SK-N-SH (cell line): ENCODE data around the gene AREG. TPM values are rescaled to one million over a fixed set of nuclear protein-coding genes. Genes with fewer than 3 reads are reported as not detected.
A peak's percentile ranks its signal among the peaks of the same experiment; 100 is the strongest.

ENCODE experiments used
- CTCF ChIA-PET: fragments of 300-600, 350-600 bp; formaldehyde crosslinking; extraction: SDS; loops from one replicate; lab custom pipeline; 2021; lab: Yijun Ruan, JAX
- POLR2A ChIA-PET: fragments of 350-600 bp; sonication (Branson Sonifier 250); formaldehyde crosslinking; extraction: SDS; loops from one replicate; lab custom pipeline; 2020; ENCODE audit warnings: antibody characterized with exemption, inconsistent platforms; lab: Yijun Ruan, JAX
- DNase-seq: peaks from one replicate; pipeline ENCODE4 v3.0.0; 2012
- H2AFZ ChIP-seq: fragments of 200-600 bp; sonication (generic); 2 replicates; pipeline ENCODE4 v1.8.1; 2016; ENCODE audit warnings: antibody characterized with exemption, mild to moderate bottlenecking, low read depth
- H3F3A ChIP-seq: fragments of 200-600 bp; sonication (generic); replicated peaks from 2 replicates; pipeline ENCODE3; 2016; ENCODE audit warnings: antibody characterized with exemption, mild to moderate bottlenecking; ENCODE audit not compliant: insufficient read depth
- H3K27ac ChIP-seq, 2 experiments: fragments of 200-500 bp in 1 of 2; fragments of 200-600 bp in 1 of 2; sonication (Bioruptor generic) in 1 of 2; sonication (generic), shearing (Covaris generic) in 1 of 2; 2 replicates each; pipeline versions ENCODE4 v1.5.1 to v1.6.1; 2014 to 2016; ENCODE audit warnings: low read depth in 2 of 2, inconsistent platforms in 1 of 2, low read length in 1 of 2, mild to moderate bottlenecking in 1 of 2, mixed read lengths in 1 of 2
- H3K27me3 ChIP-seq: fragments of 200-600 bp; sonication (generic), shearing (Covaris generic); 2 replicates; pipeline ENCODE4 v1.6.1; 2016; ENCODE audit warnings: mixed run types; ENCODE audit not compliant: insufficient read depth
- H3K36me3 ChIP-seq, 2 experiments: fragments of 200-500 bp in 1 of 2; fragments of 200-600 bp in 1 of 2; sonication (Bioruptor generic) in 1 of 2; sonication (generic) in 1 of 2; replicated peaks in 1 of 2; 2 replicates each; pipeline versions ENCODE3 to v1.5.1; 2014 to 2016; ENCODE audit warnings: low read length in 1 of 2, mild to moderate bottlenecking in 1 of 2; ENCODE audit not compliant: insufficient read depth in 2 of 2, control insufficient read depth in 1 of 2
- H3K4me1 ChIP-seq, 2 experiments: fragments of 200-500 bp in 1 of 2; fragments of 200-600 bp in 1 of 2; sonication (Bioruptor generic) in 1 of 2; sonication (generic), shearing (Covaris generic) in 1 of 2; 2 replicates each; pipeline versions ENCODE4 v1.5.1 to v1.6.1; 2014 to 2016; ENCODE audit warnings: low read depth in 1 of 2, low read length in 1 of 2, mixed run types in 1 of 2; ENCODE audit not compliant: insufficient read depth in 2 of 2, control insufficient read depth in 1 of 2
- H3K4me2 ChIP-seq: fragments of 200-600 bp; sonication (generic), shearing (Covaris generic); 2 replicates; pipeline ENCODE4 v1.6.1; 2017; ENCODE audit warnings: mixed run types
- H3K4me3 ChIP-seq, 2 experiments: fragments of 200-500 bp in 1 of 2; fragments of 200-600 bp in 1 of 2; sonication (Bioruptor generic) in 1 of 2; sonication (generic), shearing (Covaris generic) in 1 of 2; 2 replicates each; pipeline versions ENCODE4 v1.5.1 to v1.8.1; 2014 to 2016; ENCODE audit warnings: low read depth in 2 of 2, inconsistent platforms in 1 of 2, low read length in 1 of 2, mild to moderate bottlenecking in 1 of 2, mixed read lengths in 1 of 2, moderate library complexity in 1 of 2
- H3K79me2 ChIP-seq: fragments of 200-600 bp; sonication (generic); 2 replicates; pipeline ENCODE4 v1.8.1; 2017; ENCODE audit warnings: mild to moderate bottlenecking; ENCODE audit not compliant: insufficient read depth
- H3K9ac ChIP-seq: fragments of 200-600 bp; sonication (generic); 2 replicates; pipeline ENCODE4 v1.6.1; 2017; ENCODE audit warnings: mixed run types
- H3K9me2 ChIP-seq: fragments of 200-600 bp; sonication (generic); 2 replicates; pipeline ENCODE4 v1.6.1; 2017; ENCODE audit warnings: mixed run types
- H3K9me3 ChIP-seq: fragments of 200-600 bp; sonication (generic); 2 replicates; pipeline ENCODE4 v1.6.1; 2017; ENCODE audit warnings: mixed run types, mild to moderate bottlenecking, moderate library complexity
- H4K20me1 ChIP-seq: fragments of 200-600 bp; sonication (generic); 2 replicates; pipeline ENCODE4 v1.6.1; 2017; ENCODE audit warnings: mild to moderate bottlenecking, mixed run types; ENCODE audit not compliant: insufficient read depth
- EZH2phosphoT487 ChIP-seq: fragments of 200-600 bp; sonication (generic); IDR thresholded peaks from 2 replicates; pipeline ENCODE4 v1.6.1; 2017; ENCODE audit warnings: low read depth, mixed run types, mild to moderate bottlenecking, antibody characterized with exemption, moderate library complexity, borderline replicate concordance
- FOSL2 ChIP-seq: IDR thresholded peaks from 2 replicates; pipeline ENCODE4 v1.4.0; 2012; ENCODE audit warnings: low read depth, mild to moderate bottlenecking, moderate library complexity, borderline replicate concordance
- GABPA ChIP-seq: IDR thresholded peaks from 2 replicates; pipeline ENCODE4 v1.4.0; 2012; ENCODE audit warnings: low read depth, mild to moderate bottlenecking
- JUND ChIP-seq: IDR thresholded peaks from 2 replicates; pipeline ENCODE4 v1.4.0; 2012
- MEF2A ChIP-seq: IDR thresholded peaks from 2 replicates; pipeline ENCODE4 v1.4.0; 2012; ENCODE audit warnings: low read depth, borderline replicate concordance
- MXI1 ChIP-seq: IDR thresholded peaks from 2 replicates; pipeline ENCODE4 v1.6.1; 2012; ENCODE audit warnings: mild to moderate bottlenecking, low read depth, low read length, improper control_type of control experiment
- NFIC ChIP-seq: IDR thresholded peaks from 2 replicates; pipeline ENCODE4 v1.4.0; 2012; ENCODE audit warnings: borderline replicate concordance
- NRF1 ChIP-seq: IDR thresholded peaks from 2 replicates; pipeline ENCODE4 v1.6.1; 2012; ENCODE audit warnings: low read depth, mild to moderate bottlenecking, low read length
- PBX3 ChIP-seq: IDR thresholded peaks from 2 replicates; pipeline ENCODE4; 2012
- REST ChIP-seq: IDR thresholded peaks from 2 replicates; pipeline ENCODE4 v1.6.1; 2012; ENCODE audit warnings: mild to moderate bottlenecking, low read depth, low read length, moderate library complexity
- RFX5 ChIP-seq: IDR thresholded peaks from 2 replicates; pipeline ENCODE4 v1.6.1; 2012; ENCODE audit warnings: mild to moderate bottlenecking, improper control_type of control experiment, low read length
- SMC3 ChIP-seq: IDR thresholded peaks from 2 replicates; pipeline ENCODE4 v1.6.1; 2012; ENCODE audit warnings: low read depth, low read length, improper control_type of control experiment
- TAF1 ChIP-seq: IDR thresholded peaks from 2 replicates; pipeline ENCODE4 v1.6.1; 2012; ENCODE audit warnings: low read depth, mild to moderate bottlenecking, low read length, moderate library complexity, borderline replicate concordance
- TCF12 ChIP-seq: IDR thresholded peaks from 2 replicates; pipeline ENCODE4 v1.4.0; 2012
- TEAD4 ChIP-seq: IDR thresholded peaks from 2 replicates; pipeline ENCODE4 v1.4.0; 2012; ENCODE audit warnings: mild to moderate bottlenecking, borderline replicate concordance; ENCODE audit not compliant: insufficient read depth
- YY1 ChIP-seq: IDR thresholded peaks from 2 replicates; pipeline ENCODE4 v1.4.0; 2012; ENCODE audit warnings: low read depth, mild to moderate bottlenecking
- ZBTB33 ChIP-seq: IDR thresholded peaks from 2 replicates; pipeline ENCODE4 v1.4.0; 2012; ENCODE audit warnings: low read depth, borderline replicate concordance
- WGBS: methylation state at CpG from one replicate; pipeline ENCODE4 v1.1.6; 2017; ENCODE audit warnings: low lambda C conversion rate; 5-methylcytosine and 5-hydroxymethylcytosine counted together
- polyA plus RNA-seq, 3 experiments: library from polyadenylated mRNA; depleted of rRNA; stranded (reverse); fragments of >200 nt; gene quantifications; 2 replicates each; pipeline ENCODE4 v1.2.3, GENCODE V29; 2012

The AREG gene
- polyA plus RNA-seq, 1 of the 3 experiments (the other 2 are of a cell fraction) = not detected

- TF ChIP-seq ZBTB33 = no peak
These were observed 11.9 kb upstream of the AREG start (continued) for GRCh38 chr4:74433043-74433442.

- no peaks in the 10 kb centered on the region for H3K9me3 ChIP-seq
- ChIA-PET POLR2A (no interaction called here), CTCF (no interaction called here)
- 9% methylated on average over 7 of the region's 7 CpGs for WGBS
- no peak overlapping the region for H3K27ac ChIP-seq
- DNase-seq = peak; percentile 8
- H3K36me3 ChIP-seq = no peaks in the 10 kb centered on the region
- H3K4me2 ChIP-seq = peak overlapping the region; percentile 22; the same call in 1 of the 2 replicates
- no peaks in the 10 kb centered on the region for H3K79me2 ChIP-seq
- H3K27me3 ChIP-seq = no peaks in the 10 kb centered on the region; the same call in 1 of the 2 replicates
- no peaks in the 10 kb centered on the region for H3K9me2 ChIP-seq
- H3K4me3 ChIP-seq = peak overlapping the region; percentile 9 to 20; a peak in 2 of 4 replicates
- no peak for TF ChIP-seq EZH2phosphoT487
- TF ChIP-seq, all 33 proteins: peak for 0
- H3K4me1 ChIP-seq = no peaks in the 10 kb centered on the region
- H3K9ac ChIP-seq = no peak overlapping the region
- no peaks in the 10 kb centered on the region for H3F3A ChIP-seq
- no peaks in the 10 kb centered on the region for H4K20me1 ChIP-seq
- H2AFZ ChIP-seq = peak overlapping the region; percentile 23; the same call in 1 of the 2 replicates
These were observed 11.3 kb upstream of the AREG start for GRCh38 chr4:74433541-74434172.

- no peak for DNase-seq
- Histone ChIP-seq H3K9me2 (no peaks in the 10 kb centered on the region), H3K79me2 (no peaks in the 10 kb centered on the region), H3K9ac (no peak overlapping the region), H3K27me3 (no peaks in the 10 kb centered on the region; the same call in 1 of the 2 replicates), H3F3A (no peaks in the 10 kb centered on the region), H4K20me1 (no peaks in the 10 kb centered on the region), H2AFZ (no peak overlapping the region), H3K36me3 (no peaks in the 10 kb centered on the region), H3K4me3 (no peak overlapping the region), H3K4me2 (no peak overlapping the region), H3K4me1 (no peaks in the 10 kb centered on the region), H3K9me3 (no peaks in the 10 kb centered on the region), H3K27ac (no peak overlapping the region)
- CTCF ChIA-PET = no interaction called here
- 0% methylated on average over 1 of the region's 1 CpG for WGBS
- POLR2A ChIA-PET = no interaction called here
- TF ChIP-seq SMC3 (no peak), EZH2phosphoT487 (no peak), RFX5 (no peak), FOSL2 (no peak), GABPA (no peak), TCF12 (no peak), TEAD4 (no peak), REST (no peak), YY1 (no peak), MEF2A (no peak), JUND (no peak), TAF1 (no peak), NFIC (no peak), PBX3 (no peak), NRF1 (no peak), MXI1 (no peak), ZBTB33 (no peak)
These were observed 9.6 kb upstream of the AREG start for GRCh38 chr4:74435296-74435695.
